ENCODE results near the gene SPRTN.

The SPRTN gene

DNA sequence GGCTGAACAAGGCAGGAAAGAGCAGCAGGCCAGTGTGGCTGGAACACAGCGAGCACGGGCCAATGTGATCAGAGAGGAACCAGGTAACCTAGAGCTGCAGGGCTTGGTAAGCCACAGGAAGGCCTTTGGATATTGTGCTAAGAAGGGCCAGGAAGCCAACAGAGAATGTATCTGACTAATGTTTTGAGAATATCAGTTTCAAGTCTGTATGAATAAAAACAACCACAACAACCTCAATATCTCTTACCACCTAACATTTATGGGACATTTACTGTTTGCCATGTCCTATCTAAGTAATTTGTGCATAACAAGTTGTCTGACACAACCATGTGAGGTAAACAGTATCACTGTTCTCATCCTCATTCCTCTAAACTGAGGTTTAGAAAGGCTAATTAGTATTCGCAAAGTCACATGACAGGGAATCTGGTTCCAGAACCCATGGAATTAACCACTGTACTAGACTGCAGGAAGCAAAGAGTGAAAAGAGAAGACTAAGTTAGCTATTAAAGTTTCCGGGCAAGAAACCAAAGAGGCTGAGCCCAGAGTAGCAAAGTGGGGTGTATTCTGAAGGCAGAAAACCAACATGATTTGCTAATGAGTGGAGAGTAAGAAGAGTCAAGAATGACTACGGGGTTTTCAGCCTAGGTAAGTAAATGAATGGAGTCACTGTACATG is 38.9 kb downstream of the SPRTN start:
- no peak for DNase-seq (ENCODE audit: low read depth)

DNA sequence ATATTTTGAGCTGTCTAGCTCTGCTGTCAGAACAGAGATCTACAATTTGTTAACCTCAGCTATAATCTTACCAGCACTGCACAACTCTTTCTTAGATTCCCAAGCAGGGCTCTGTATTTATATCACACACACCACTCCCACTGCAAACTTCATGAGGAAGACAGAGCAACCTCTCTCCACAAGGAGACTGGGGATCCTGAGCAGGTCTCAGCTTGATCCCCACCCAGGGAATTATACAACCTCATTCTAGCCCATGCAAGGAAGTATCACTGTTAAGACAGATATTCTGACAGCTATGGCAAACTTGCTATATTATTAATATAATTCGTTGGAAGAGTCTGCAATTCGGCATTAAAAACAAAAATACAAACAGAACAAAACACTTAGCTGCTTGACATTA is 43.6 kb downstream of the SPRTN start:
- DNase-seq (ENCODE audit: low read depth): no peak

- no peak for DNase-seq (ENCODE audit: low read depth)
Measured at GRCh38 chr1:231382426-231382825, 44.3 kb downstream of the SPRTN start.

DNA sequence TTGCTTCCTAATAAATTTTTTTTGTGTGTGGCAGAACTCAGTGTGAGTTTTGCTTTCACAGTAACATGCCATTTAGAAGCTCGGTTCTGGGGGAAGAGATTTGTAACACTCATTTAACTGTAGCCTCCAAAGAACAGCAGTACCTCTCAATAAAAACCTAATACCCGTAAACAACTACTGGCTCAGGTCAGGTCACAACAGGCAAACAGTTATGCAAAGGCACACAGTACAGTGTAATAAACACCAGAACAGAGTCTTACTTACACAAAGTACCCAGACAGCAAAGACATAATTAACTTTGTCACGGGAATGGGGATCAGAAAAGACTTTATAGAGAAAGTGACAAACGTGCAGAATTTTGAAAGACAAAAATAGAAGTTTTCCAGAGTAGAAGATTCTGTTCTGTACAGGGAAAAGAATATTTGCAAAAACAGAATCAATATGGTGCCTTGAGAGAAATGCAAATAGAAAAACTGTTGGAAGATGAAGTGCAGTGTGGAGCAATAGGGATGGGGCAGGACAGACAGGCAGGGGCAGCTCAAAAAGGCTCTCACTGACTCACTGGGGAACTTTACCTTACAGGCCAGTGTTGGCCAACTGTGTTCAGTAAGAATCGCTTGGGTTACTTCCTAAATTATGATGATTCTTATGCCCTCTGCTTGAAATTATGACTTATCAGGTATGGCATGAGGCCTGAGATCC is 45.2 kb downstream of the SPRTN start:
- DNase-seq (ENCODE audit: low read depth): no peak

DNA sequence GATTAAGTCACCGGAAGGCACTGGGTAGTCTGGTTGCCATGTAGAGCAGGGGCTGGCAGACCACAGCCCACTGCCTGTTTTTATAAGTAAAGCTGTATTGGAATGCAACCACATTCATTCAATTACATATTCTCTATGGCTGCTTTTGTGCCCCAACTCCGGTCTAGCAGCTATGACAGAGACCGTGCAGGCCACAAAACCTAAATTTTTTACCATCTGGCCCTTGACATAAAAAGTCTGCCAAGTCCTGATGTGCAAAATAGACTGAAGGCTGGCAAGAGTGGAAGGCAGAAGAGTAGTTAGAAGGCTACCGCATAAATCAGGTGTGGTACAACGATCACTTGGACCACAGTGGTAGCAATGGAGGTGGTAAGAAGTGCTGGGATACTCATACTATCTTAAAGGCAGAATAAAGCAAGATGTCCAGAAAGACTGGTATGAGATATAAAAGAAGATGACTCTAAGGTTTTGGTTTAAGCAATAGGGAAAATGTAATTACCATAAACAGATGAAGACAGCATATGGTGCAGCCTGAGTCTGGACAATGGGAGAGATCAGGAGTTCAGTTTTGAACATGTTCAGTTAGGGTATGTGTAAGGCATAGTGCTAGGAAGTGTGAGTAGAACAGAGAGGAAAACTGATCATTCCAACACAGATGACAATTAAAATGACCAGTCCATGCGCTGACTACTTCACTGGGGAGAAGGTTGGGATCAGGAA is 46.8 kb downstream of the SPRTN start:
- no peak for DNase-seq (ENCODE audit: low read depth)

DNA sequence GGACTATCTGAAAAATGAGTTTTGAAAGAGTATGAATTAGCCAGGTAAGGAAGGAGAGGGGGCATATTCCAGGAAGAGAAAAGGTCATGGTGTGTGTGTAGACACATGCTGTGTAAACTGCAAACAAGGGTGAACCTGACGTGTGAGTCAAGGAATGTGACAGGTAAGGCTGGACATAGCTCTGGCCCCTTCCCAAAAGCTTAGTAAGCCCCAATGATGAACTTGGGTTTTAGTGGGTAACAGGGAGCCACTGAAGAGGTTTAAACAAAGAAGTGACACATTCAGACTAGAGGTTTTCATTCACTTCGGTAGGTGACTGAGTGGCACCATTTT is 47.3 kb downstream of the SPRTN start:
- DNase-seq (ENCODE audit: low read depth): no peak

DNA sequence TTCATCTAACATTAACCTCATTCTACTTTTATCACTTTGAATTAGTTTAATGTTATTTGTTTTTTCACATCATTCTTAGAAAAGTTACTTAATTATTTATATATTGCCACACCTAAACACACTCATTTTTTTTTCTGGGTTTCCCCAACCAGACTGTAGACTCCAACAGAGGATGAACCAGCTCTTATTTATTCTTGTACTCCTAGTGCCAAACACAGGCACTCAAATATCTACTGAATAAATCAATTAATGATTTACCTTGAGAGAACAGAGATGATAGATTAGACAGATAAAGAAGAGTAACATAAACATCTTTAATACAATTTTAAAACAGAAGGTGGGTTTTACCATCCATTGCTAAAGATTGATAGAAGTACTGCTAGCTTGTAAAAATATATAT is 48.4 kb downstream of the SPRTN start:
- no peak for DNase-seq (ENCODE audit: low read depth)

GRCh38 chr1:231387770-231388669 is 49.9 kb downstream of the SPRTN start:
- no peak for DNase-seq (ENCODE audit: low read depth)

DNA sequence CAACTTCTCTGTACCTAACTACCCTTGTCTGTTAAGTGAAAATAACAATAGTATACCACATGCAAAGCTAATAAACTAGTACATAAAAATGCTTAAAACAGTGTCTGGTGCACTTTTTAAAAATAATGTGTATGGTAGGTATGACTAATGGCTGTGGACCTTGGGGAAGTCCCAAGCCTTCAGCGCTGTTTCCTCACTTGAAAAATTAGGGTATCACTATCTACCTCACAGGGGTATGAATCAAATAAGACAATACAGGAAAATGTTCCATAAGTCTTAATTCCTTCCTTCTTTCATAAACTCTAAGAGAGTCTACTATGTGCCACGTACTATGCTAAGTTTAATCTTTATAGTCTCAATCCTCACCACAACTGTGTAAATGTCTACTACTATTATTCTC is 52.0 kb downstream of the SPRTN start:
- no peak for DNase-seq (ENCODE audit: low read depth)

DNA sequence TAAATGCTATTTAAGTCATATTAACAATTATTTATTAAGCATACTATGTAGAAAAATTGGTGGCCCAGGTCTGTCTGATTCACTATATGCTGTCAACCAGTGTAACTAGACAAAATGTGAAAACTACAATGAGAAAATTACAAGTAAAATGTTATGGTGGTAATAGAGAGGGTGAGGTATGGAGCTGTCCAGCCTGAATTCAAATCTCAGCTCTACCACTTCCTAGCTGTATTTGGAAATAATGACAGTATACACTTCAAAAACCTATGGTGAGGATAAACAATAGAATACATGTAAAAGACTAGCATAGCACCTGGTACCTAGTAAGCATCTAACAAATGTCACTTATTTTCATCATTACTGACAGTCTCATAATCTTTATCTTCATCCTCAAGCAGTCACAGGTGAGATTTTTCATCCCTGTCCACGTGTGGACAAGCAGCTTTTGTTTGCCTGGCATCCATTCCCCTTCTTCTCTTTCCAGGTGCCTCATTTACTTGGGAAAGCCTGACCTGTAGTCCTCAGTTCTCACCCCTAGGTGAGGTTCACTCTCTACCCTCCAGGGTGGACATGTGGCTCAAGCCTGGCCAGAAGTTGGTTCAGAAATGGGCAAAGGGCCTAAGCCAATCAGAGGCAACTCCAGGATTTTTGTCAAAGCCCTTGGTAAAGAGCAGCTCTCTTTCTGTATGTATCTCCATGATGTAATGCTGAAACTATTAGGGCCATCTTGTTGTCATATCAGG is 54.5 kb downstream of the SPRTN start:
- no peak for DNase-seq (ENCODE audit: low read depth)

GRCh38 chr1:231393668-231394067 is 55.6 kb downstream of the SPRTN start:
- no peak for DNase-seq (ENCODE audit: low read depth)

DNA sequence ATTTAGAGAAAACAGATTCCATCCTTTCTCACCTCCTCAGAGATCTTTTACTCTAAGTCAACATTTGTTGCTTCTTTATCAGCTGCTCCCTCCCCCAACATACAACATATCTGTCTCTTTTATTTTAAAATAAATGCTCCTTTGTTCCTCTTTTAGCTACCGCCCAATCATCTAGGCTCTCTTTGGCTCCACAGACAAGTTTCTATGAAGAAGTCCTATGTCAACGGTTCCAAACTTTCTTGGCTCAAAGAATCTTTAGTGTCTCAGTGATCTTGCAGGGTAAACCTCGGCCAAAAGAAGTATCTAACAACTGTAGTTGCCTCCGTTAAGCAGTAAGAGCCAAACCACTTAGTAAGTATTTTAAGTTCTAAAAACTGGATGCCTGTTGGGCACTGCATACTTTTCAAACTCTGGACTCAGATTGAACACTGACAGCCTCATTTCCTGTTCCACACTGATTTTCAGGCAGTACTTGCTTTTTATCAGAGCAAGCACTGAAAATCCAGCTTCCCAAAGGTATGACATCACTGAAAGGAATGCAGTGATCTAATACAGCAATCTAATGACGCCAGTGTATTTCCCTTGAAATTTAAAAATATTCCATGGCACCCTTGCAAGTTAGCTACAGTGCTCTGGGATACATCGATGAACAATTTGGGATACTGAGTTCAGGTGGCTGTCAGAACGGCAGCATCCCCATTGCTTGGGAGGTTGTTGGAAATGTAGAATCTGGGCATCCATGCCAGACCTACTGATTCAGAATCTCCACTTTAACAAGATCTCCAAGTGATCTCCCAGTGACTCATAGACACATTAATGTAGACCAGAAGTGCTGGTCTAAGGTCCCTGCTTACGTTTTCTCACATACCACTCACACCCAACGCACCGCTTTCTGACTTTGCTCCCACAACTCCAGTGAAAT is 57.2 kb downstream of the SPRTN start:
- DNase-seq (ENCODE audit: low read depth): no peak

DNA sequence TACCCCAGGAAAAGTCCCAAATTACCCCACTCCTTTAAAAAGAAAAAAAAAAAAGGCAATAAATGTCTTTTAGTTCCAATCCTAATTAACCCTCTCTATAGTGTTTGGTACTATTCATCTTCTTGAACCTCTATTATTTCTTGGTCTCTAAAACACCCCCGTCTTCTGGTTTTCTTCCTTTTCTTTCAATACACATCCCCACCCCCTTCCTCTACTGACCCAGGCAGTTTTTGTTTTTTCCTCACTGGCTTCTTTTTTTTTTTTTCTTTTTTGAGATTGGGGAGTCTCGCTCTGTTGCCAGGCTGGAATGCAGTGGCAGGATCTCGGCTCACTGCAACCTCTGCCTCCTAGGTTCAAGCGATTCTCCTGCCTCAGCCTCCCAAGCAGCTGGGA is 57.9 kb downstream of the SPRTN start:
- no peak for DNase-seq (ENCODE audit: low read depth)

- no peak for DNase-seq (ENCODE audit: low read depth)
Measured at GRCh38 chr1:231396643-231397042, 58.5 kb downstream of the SPRTN start.

DNA sequence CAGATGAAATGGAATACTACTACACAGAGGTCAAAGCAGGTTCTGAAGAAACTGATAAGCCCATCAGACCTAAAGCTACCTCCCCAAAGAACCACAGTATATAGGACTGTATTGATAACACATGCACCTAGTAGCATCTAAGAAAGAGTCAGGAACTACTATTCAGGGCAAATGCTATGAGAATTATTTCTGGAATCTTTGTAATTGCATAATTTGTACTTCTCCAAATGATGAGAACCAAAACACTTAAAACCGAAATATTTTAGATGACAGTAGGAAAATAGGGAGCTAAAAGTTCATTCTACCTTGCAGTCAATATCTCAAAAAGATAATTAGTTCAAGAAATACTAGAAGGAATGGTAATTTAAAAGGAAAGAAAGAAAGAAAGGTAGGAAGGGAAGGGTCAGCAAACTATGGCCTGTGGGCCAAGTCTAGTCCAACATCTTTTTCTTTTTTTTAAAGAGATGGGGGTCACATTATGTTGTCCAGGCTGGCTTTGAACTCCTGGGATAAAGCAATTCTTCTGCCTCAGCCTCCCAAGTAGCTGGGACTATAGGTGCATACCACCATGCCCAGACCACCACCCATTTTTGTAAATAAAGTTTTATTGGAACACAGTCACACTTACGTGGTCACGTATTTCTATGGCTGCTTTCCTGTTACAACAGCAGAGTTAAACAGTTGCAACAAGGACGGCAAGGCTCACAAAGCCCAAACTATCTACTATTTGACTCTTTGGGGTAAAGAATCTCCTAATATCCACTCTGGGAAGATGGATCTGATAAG is 60.0 kb downstream of the SPRTN start:
- no peak for DNase-seq (ENCODE audit: low read depth)

DNA sequence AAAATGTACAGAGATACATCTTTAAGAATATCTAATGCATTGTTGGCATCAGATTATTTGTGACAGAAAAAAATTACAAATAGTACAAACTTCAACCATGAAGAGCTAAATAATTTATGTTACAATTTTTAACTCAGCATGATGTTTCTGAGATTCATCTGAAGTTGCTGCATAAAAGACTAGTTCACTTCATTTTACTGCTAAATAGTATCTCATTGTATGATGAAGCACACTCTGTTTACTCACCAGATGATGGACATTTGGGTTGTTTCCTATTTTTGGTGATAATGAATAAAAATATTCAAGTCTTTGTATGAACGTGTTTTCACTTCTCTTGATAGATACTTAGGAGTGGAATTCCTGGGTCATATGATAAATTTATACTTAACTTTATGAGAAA is 63.4 kb downstream of the SPRTN start:
- no peak for DNase-seq (ENCODE audit: low read depth)

DNA sequence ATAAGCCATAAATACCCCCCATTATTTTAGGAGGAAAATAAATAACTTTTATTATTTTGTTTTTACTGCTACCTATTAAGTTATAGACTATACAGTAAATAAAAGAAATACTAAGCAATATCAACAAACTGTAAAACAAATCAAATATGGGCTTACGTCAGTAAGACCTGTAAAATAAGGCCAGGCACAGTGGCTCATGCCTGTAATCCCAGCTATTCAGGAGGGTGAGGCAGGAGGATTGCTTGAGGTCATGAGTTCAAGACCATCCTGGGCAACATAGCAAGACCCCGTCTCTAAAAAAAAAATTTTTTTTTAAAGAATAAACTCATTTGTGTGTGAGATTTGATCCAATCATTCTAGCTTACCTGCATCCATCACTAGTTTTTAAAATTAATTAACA is 66.2 kb downstream of the SPRTN start:
- no peak for DNase-seq (ENCODE audit: low read depth)
